PFSK-1 (cell line): ENCODE measurements around the gene TNNI3K.

ENCODE experiments used
- FOXP2 ChIP-seq: optimal IDR thresholded peaks from 2 replicates; pipeline ENCODE3; 2011; ENCODE audit warnings: borderline replicate concordance, control low read depth, inconsistent platforms; ENCODE audit not compliant: insufficient read depth; ENCODE audit errors: extremely low read length, extremely low read depth
- POLR2AphosphoS5 ChIP-seq: IDR thresholded peaks from 2 replicates; pipeline ENCODE4 v1.6.1; 2012; ENCODE audit warnings: low read depth, mild to moderate bottlenecking, control low read depth, low read length, moderate library complexity
- SIN3A ChIP-seq: IDR thresholded peaks from 2 replicates; pipeline ENCODE4 v1.6.1; 2012; ENCODE audit warnings: mild to moderate bottlenecking, low read length, moderate library complexity, borderline replicate concordance; ENCODE audit not compliant: insufficient read depth
- TAF1 ChIP-seq: IDR thresholded peaks from 2 replicates; pipeline ENCODE4 v1.6.1; 2012; ENCODE audit warnings: low read length, control low read depth, borderline replicate concordance; ENCODE audit not compliant: insufficient read depth
- TF ChIP-seq, protein P1 (sequence below), 2 experiments: IDR thresholded peaks; 2 replicates each; pipeline versions ENCODE4 v1.6.1 to v1.8.0; 2011 to 2012; ENCODE audit warnings: low read depth in 2 of 2, low read length in 2 of 2, control low read depth in 1 of 2, inconsistent platforms in 1 of 2, mild to moderate bottlenecking in 1 of 2, moderate library complexity in 1 of 2; ENCODE audit not compliant: insufficient read depth in 1 of 2

Gene TNNI3K

GRCh38 chr1:74197657-74198552 lies 37.3 kb upstream of the TNNI3K start, which contains the start of the genes FPGT and LRRIQ3:
TSS of gene FPGT (plus strand) at chr1:74198242. CDS start at chr1:74198279, 37 bp downstream.
TSS of gene LRRIQ3 (minus strand) at chr1:74198176. CDS start at chr1:74183684, 14,492 bp downstream.
- TF ChIP-seq, protein P1, sequence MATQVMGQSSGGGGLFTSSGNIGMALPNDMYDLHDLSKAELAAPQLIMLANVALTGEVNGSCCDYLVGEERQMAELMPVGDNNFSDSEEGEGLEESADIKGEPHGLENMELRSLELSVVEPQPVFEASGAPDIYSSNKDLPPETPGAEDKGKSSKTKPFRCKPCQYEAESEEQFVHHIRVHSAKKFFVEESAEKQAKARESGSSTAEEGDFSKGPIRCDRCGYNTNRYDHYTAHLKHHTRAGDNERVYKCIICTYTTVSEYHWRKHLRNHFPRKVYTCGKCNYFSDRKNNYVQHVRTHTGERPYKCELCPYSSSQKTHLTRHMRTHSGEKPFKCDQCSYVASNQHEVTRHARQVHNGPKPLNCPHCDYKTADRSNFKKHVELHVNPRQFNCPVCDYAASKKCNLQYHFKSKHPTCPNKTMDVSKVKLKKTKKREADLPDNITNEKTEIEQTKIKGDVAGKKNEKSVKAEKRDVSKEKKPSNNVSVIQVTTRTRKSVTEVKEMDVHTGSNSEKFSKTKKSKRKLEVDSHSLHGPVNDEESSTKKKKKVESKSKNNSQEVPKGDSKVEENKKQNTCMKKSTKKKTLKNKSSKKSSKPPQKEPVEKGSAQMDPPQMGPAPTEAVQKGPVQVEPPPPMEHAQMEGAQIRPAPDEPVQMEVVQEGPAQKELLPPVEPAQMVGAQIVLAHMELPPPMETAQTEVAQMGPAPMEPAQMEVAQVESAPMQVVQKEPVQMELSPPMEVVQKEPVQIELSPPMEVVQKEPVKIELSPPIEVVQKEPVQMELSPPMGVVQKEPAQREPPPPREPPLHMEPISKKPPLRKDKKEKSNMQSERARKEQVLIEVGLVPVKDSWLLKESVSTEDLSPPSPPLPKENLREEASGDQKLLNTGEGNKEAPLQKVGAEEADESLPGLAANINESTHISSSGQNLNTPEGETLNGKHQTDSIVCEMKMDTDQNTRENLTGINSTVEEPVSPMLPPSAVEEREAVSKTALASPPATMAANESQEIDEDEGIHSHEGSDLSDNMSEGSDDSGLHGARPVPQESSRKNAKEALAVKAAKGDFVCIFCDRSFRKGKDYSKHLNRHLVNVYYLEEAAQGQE (IDR thresholded peaks at IDR 0.05; ENCODE audit: insufficient read depth in 1 of 2, low read depth in 2 of 2, low read length in 2 of 2), result no peak
- TF ChIP-seq TAF1 (peak; percentile 40; the same call in 1 of the 2 replicates), FOXP2 (peak; percentile 83), POLR2AphosphoS5 (peak; percentile 87), SIN3A (no peak)

- TF ChIP-seq TAF1, result no peak
- no peak for TF ChIP-seq SIN3A
- TF ChIP-seq, protein P1 (IDR thresholded peaks at IDR 0.05; ENCODE audit: insufficient read depth in 1 of 2, low read depth in 2 of 2, low read length in 2 of 2), result no peak
- no peak for TF ChIP-seq POLR2AphosphoS5
- TF ChIP-seq FOXP2, result no peak
Measured at GRCh38 chr1:74199504-74199903, 35.7 kb upstream of the TNNI3K start.

DNA sequence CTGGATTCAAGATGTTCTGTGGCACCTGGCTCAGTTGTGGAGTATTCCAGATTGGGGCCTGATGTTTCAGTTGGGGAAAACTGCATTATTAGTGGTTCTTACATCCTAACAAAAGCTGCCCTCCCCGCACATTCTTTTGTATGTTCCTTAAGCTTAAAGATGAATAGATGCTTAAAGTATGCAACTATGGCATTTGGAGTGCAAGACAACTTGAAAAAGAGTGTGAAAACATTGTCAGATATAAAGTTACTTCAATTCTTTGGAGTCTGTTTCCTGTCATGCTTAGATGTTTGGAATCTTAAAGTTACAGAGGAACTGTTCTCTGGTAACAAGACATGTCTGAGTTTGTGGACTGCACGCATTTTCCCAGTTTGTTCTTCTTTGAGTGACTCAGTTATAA lies 29.9 kb upstream of the TNNI3K start:
- TF ChIP-seq SIN3A, result no peak
- TF ChIP-seq POLR2AphosphoS5, result no peak

GRCh38 chr1:74215229-74215628 lies 20.0 kb upstream of the TNNI3K start:
- TF ChIP-seq TAF1 (no peak), POLR2AphosphoS5 (no peak), SIN3A (no peak), FOXP2 (no peak)
- TF ChIP-seq, protein P1 (IDR thresholded peaks at IDR 0.05; ENCODE audit: insufficient read depth in 1 of 2, low read depth in 2 of 2, low read length in 2 of 2), result no peak

GRCh38 chr1:74222701-74223100 lies 12.5 kb upstream of the TNNI3K start:
- TF ChIP-seq TAF1 (no peak), POLR2AphosphoS5 (no peak), SIN3A (no peak), FOXP2 (no peak)
- TF ChIP-seq, protein P1 (IDR thresholded peaks at IDR 0.05; ENCODE audit: insufficient read depth in 1 of 2, low read depth in 2 of 2, low read length in 2 of 2), result no peak
